DND-41 (cell line): Measurements from ENCODE around the gene EBPL.

Experiments used
- EZH2 ChIP-seq: IDR thresholded peaks from 3 replicates; pipeline ENCODE4 v1.6.1; 2012; ENCODE audit warnings: borderline replicate concordance, low read depth, mild to moderate bottlenecking, moderate library complexity, low read length, inconsistent platforms; ENCODE audit not compliant: severe bottlenecking
- TF ChIP-seq, protein P1 (sequence below): IDR thresholded peaks from 2 replicates; pipeline ENCODE4 v1.5.1; 2012; ENCODE audit warnings: borderline replicate concordance, low read length, moderate library complexity, mild to moderate bottlenecking; ENCODE audit not compliant: poor library complexity, severe bottlenecking; ENCODE audit errors: extremely low read depth

DNA sequence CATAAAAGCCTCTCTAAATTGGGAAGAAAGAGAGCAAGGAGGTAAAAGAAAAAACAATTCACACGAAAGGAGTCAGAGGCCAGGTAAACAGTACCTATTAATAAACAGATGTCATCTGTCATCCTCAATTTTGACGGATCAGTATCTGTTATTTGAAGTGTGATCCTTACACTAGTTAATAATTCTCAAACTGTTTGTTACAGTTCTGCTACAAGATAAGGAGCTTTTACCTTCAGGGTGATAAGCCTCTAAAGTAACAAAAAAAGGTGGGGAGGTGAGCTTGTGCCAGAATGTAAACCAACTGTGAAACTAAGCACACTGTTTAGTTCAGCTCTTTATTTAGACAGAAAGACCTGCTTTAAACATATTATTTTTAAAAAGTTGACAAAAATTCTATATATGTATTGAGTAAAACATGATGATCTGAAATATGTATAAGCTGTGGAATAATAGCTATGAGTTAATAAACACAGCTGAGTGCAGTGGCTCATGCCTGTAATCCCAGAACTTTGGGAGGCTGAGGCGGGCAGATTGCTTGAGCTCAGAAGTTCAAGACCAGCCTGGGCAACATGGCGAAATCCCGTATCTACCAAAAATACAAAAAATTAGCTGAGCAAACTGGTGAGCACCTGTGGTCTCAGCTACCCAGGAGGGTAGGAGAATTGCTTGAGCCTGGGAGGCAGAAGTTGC is 48.4 kb upstream of the EBPL start:
- TF ChIP-seq, protein P1, sequence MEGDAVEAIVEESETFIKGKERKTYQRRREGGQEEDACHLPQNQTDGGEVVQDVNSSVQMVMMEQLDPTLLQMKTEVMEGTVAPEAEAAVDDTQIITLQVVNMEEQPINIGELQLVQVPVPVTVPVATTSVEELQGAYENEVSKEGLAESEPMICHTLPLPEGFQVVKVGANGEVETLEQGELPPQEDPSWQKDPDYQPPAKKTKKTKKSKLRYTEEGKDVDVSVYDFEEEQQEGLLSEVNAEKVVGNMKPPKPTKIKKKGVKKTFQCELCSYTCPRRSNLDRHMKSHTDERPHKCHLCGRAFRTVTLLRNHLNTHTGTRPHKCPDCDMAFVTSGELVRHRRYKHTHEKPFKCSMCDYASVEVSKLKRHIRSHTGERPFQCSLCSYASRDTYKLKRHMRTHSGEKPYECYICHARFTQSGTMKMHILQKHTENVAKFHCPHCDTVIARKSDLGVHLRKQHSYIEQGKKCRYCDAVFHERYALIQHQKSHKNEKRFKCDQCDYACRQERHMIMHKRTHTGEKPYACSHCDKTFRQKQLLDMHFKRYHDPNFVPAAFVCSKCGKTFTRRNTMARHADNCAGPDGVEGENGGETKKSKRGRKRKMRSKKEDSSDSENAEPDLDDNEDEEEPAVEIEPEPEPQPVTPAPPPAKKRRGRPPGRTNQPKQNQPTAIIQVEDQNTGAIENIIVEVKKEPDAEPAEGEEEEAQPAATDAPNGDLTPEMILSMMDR = no peak
- no peak for TF ChIP-seq EZH2
